GM12891 (cell line): ENCODE measurements around the gene NPAS2.

Experiments used
- POLR2A ChIP-seq: IDR thresholded peaks from 2 replicates; pipeline ENCODE4 v1.6.1; 2011; ENCODE audit warnings: low read depth, low read length, control low read depth
- TAF1 ChIP-seq: IDR thresholded peaks from 2 replicates; pipeline ENCODE4 v1.6.1; 2011; ENCODE audit warnings: low read depth, low read length, control low read depth

- TF ChIP-seq POLR2A (no peak), TAF1 (no peak)
These were observed 1.4 kb downstream of the NPAS2 start for GRCh38 chr2:100821255-100821910.
